ENCODE measurements around the gene PPP3CB.
A peak's percentile ranks its signal among the peaks of the same experiment; 100 is the strongest.

Gene PPP3CB

DNA sequence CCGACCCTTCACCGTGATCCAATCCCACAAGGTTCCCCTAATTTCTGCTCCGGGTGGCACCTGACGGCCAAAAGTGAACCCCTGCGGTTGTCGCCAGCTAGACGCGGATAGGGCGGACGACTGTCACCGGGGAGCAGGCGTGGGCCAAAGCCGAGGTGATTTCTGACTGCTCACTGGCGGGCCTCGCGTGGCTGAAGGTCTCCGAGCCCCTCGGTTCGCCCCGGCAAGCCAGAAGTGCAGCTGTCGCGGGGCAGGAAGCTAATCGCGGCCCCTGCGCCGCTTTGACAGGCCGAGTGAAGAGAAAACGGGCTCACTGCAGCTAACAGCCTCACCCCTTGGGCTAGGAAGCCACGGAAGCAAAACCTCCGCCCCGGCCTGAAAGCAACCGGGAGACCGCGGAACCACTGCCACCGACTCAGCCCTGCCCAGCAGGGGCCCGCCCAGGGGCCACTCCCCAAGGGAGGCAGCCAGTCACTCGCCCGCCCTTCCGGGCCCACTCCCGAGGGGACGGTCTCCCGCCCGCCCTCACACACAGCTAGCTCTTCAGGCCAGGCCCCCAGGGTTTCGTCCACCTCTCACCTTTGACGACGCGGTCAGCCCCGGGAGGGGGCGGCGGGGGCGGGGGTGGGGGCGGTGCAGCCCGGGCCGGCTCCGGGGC is 469 bp downstream of the PPP3CB start:
- H2BK15ac ChIP-seq (ENCODE audit: low read length), result peak overlapping the region; percentile 42
- no peak overlapping the region for H4K8ac ChIP-seq (ENCODE audit: low read depth, low read length)
- H3K18ac ChIP-seq (ENCODE audit: low read length), result peak overlapping the region; percentile 94
- peak overlapping the region; percentile 78 for H2AK5ac ChIP-seq (ENCODE audit: low read depth, low read length)
- peaks cover 6% of the 10 kb centered on the region for H3K79me1 ChIP-seq (ENCODE audit: low read depth, low read length)
- H3K27me3 ChIP-seq (ENCODE audit: control insufficient read depth in 3 of 3, insufficient read depth in 3 of 3, low read depth in 1 of 3, low read length in 3 of 3), result no peaks in the 10 kb centered on the region
- H3K14ac ChIP-seq (ENCODE audit: low read length), result peak overlapping the region; percentile 63
- peak overlapping the region; percentile 63 for H2BK12ac ChIP-seq (ENCODE audit: low read length)
- no peak overlapping the region for H2BK120ac ChIP-seq (ENCODE audit: low read depth, low read length)
- H3K4me1 ChIP-seq (ENCODE audit: control insufficient read depth in 2 of 2, insufficient read depth in 1 of 2, low read depth in 1 of 2, low read length in 2 of 2), result peaks cover 0 to 9% of the 10 kb centered on the region in 2 donors
- peak overlapping the region; percentile 78 for H3K4me2 ChIP-seq (ENCODE audit: insufficient read depth, low read length, poor library complexity, severe bottlenecking)
- H3K4ac ChIP-seq (ENCODE audit: low read length), result no peak overlapping the region
- peak overlapping the region; percentile 94 for H3K23ac ChIP-seq (ENCODE audit: low read depth, low read length, poor library complexity)
- peak overlapping the region; percentile 86 to 89 for H3K4me3 ChIP-seq (ENCODE audit: low read length in 2 of 2)
- peak overlapping the region; percentile 91 for H2BK5ac ChIP-seq (ENCODE audit: low read length)
- peak; percentile 65 for DNase-seq (ENCODE audit: low spot score)
- no peaks in the 10 kb centered on the region for H3K9me3 ChIP-seq (replicated peaks in 1 of 2; ENCODE audit: control insufficient read depth in 2 of 2, insufficient read depth in 1 of 2, low read depth in 1 of 2, low read length in 2 of 2)
- no CpG with 5 or more reads among the region's 55 CpGs for WGBS, 2 donors (ENCODE audit: extremely low coverage in 2 of 2, insufficient read length in 2 of 2, insufficient replicate concordance in 1 of 2)
- H3K27ac ChIP-seq (replicated peaks; ENCODE audit: low read length), result peak overlapping the region; percentile 85
- peaks cover 21 to 42% of the 10 kb centered on the region in 2 donors for H3K36me3 ChIP-seq (replicated peaks in 1 of 2; ENCODE audit: control insufficient read depth in 2 of 2, insufficient read depth in 2 of 2, low read length in 2 of 2)
- peak overlapping the region; percentile 89 for H2AFZ ChIP-seq (ENCODE audit: low read length)
- H3K9ac ChIP-seq (ENCODE audit: low read depth, low read length, poor library complexity), result peak overlapping the region; percentile 95
- H4K91ac ChIP-seq (ENCODE audit: low read depth, low read length, poor library complexity), result no peak overlapping the region

DNA sequence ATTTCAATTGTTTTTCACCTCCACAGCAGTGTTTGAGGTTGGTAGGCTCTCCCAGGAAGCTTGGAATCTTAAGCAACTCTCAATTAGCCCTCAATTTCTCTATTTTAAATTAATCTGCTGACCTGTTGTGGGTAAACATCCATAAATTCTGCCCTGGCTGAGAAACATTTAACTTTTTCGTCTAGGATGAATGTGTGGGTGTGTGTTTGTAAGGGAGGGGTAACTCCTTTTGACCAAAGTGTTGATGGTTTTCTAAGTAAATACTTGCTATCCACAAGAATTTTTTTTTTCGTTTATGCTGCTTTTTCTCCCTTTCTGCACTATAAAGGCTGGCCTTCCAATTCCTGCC is 973 bp downstream of the PPP3CB start:
- Histone ChIP-seq H2BK12ac (ENCODE audit: low read length) (no peak overlapping the region), H3K4me3 (ENCODE audit: low read length in 2 of 2) (peak overlapping the region; percentile 86 to 89), H2BK5ac (ENCODE audit: low read length) (no peak overlapping the region), H3K4ac (ENCODE audit: low read length) (no peak overlapping the region), H2BK15ac (ENCODE audit: low read length) (no peak overlapping the region), H4K8ac (ENCODE audit: low read depth, low read length) (no peak overlapping the region), H3K18ac (ENCODE audit: low read length) (peak overlapping the region; percentile 94), H3K9me3 (replicated peaks in 1 of 2; ENCODE audit: control insufficient read depth in 2 of 2, insufficient read depth in 1 of 2, low read depth in 1 of 2, low read length in 2 of 2) (no peaks in the 10 kb centered on the region), H3K4me2 (ENCODE audit: insufficient read depth, low read length, poor library complexity, severe bottlenecking) (peak overlapping the region; percentile 78), H3K79me1 (ENCODE audit: low read depth, low read length) (peaks cover 6% of the 10 kb centered on the region), H2AFZ (ENCODE audit: low read length) (peak overlapping the region; percentile 89), H4K91ac (ENCODE audit: low read depth, low read length, poor library complexity) (no peak overlapping the region), H3K4me1 (ENCODE audit: control insufficient read depth in 2 of 2, insufficient read depth in 1 of 2, low read depth in 1 of 2, low read length in 2 of 2) (peaks cover 0 to 9% of the 10 kb centered on the region in 2 donors), H3K9ac (ENCODE audit: low read depth, low read length, poor library complexity) (peak overlapping the region; percentile 95), H3K27ac (replicated peaks; ENCODE audit: low read length) (peak overlapping the region; percentile 85), H3K36me3 (replicated peaks in 1 of 2; ENCODE audit: control insufficient read depth in 2 of 2, insufficient read depth in 2 of 2, low read length in 2 of 2) (peaks cover 17 to 37% of the 10 kb centered on the region in 2 donors), H2AK5ac (ENCODE audit: low read depth, low read length) (no peak overlapping the region), H2BK120ac (ENCODE audit: low read depth, low read length) (no peak overlapping the region), H3K23ac (ENCODE audit: low read depth, low read length, poor library complexity) (no peak overlapping the region), H3K14ac (ENCODE audit: low read length) (no peak overlapping the region), H3K27me3 (ENCODE audit: control insufficient read depth in 3 of 3, insufficient read depth in 3 of 3, low read depth in 1 of 3, low read length in 3 of 3) (no peaks in the 10 kb centered on the region)
- WGBS, 2 donors (ENCODE audit: extremely low coverage in 2 of 2, insufficient read length in 2 of 2, insufficient replicate concordance in 1 of 2), result no CpG with 5 or more reads among the region's 2 CpGs
- DNase-seq (ENCODE audit: low spot score), result no peak

DNA sequence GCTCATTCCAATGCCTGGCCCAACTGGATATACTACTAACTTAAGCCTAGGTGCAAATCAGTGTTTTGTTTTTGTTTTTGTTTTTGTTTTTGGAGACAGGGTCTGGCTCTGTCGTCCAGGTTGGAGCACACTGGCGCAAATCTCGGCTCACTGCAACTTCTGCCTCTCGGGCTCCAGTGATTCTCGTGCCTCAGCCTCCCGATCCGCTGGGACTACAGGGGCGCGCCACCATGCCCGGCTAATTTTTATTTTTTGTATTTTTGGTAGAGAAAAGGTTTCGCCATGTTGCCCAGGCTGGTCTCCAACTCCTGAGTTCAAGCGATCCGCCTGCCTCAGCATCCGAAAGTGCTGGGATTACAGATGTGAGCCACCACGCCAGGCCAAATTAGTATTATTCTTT is 1.6 kb downstream of the PPP3CB start:
- Histone ChIP-seq H3K9ac (ENCODE audit: low read depth, low read length, poor library complexity) (no peak overlapping the region), H3K27ac (replicated peaks; ENCODE audit: low read length) (no peak overlapping the region), H2BK5ac (ENCODE audit: low read length) (no peak overlapping the region), H3K4me2 (ENCODE audit: insufficient read depth, low read length, poor library complexity, severe bottlenecking) (no peak overlapping the region), H2BK120ac (ENCODE audit: low read depth, low read length) (no peak overlapping the region), H2AFZ (ENCODE audit: low read length) (no peak overlapping the region), H3K18ac (ENCODE audit: low read length) (no peak overlapping the region), H3K4me1 (ENCODE audit: control insufficient read depth in 2 of 2, insufficient read depth in 1 of 2, low read depth in 1 of 2, low read length in 2 of 2) (peaks cover 0 to 9% of the 10 kb centered on the region in 2 donors), H2AK5ac (ENCODE audit: low read depth, low read length) (no peak overlapping the region), H3K4me3 (ENCODE audit: low read length in 2 of 2) (peak overlapping the region in 1 of 2 donors; percentile 86), H3K14ac (ENCODE audit: low read length) (no peak overlapping the region), H2BK15ac (ENCODE audit: low read length) (no peak overlapping the region), H4K8ac (ENCODE audit: low read depth, low read length) (no peak overlapping the region), H2BK12ac (ENCODE audit: low read length) (no peak overlapping the region), H3K9me3 (replicated peaks in 1 of 2; ENCODE audit: control insufficient read depth in 2 of 2, insufficient read depth in 1 of 2, low read depth in 1 of 2, low read length in 2 of 2) (no peaks in the 10 kb centered on the region), H3K23ac (ENCODE audit: low read depth, low read length, poor library complexity) (no peak overlapping the region), H3K27me3 (ENCODE audit: control insufficient read depth in 3 of 3, insufficient read depth in 3 of 3, low read depth in 1 of 3, low read length in 3 of 3) (no peaks in the 10 kb centered on the region), H3K79me1 (ENCODE audit: low read depth, low read length) (peaks cover 6% of the 10 kb centered on the region), H3K4ac (ENCODE audit: low read length) (no peak overlapping the region), H4K91ac (ENCODE audit: low read depth, low read length, poor library complexity) (no peak overlapping the region), H3K36me3 (replicated peaks in 1 of 2; ENCODE audit: control insufficient read depth in 2 of 2, insufficient read depth in 2 of 2, low read length in 2 of 2) (peaks cover 13 to 36% of the 10 kb centered on the region in 2 donors)
- no peak for DNase-seq (ENCODE audit: low spot score)
- no CpG with 5 or more reads among the region's 15 CpGs for WGBS, 2 donors (ENCODE audit: extremely low coverage in 2 of 2, insufficient read length in 2 of 2, insufficient replicate concordance in 1 of 2)

DNA sequence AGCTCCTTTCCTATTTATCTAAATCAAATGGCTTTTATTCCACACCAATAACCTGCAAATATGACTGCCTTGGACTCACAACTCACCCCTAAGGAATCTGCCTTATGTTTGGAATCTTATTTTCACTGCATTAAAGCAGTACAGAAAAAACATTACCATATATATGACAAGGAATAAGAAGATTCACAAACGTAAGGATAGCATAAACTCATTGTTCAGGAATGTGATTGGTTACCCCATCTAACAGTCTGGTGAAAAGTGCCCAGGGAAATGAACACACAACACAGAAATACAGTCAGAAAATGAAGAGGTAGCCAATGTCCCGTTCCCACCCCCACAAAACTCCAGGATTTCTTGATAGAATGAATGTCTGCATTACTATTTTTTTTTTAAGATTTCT is 2.0 kb downstream of the PPP3CB start:
- H3K9me3 ChIP-seq (replicated peaks in 1 of 2; ENCODE audit: control insufficient read depth in 2 of 2, insufficient read depth in 1 of 2, low read depth in 1 of 2, low read length in 2 of 2), result no peaks in the 10 kb centered on the region
- no peak overlapping the region for H4K91ac ChIP-seq (ENCODE audit: low read depth, low read length, poor library complexity)
- no peak overlapping the region for H2AFZ ChIP-seq (ENCODE audit: low read length)
- peaks cover 0 to 9% of the 10 kb centered on the region in 2 donors for H3K4me1 ChIP-seq (ENCODE audit: control insufficient read depth in 2 of 2, insufficient read depth in 1 of 2, low read depth in 1 of 2, low read length in 2 of 2)
- peaks cover 6% of the 10 kb centered on the region for H3K79me1 ChIP-seq (ENCODE audit: low read depth, low read length)
- no peak overlapping the region for H3K4me2 ChIP-seq (ENCODE audit: insufficient read depth, low read length, poor library complexity, severe bottlenecking)
- no peak overlapping the region for H2AK5ac ChIP-seq (ENCODE audit: low read depth, low read length)
- H2BK5ac ChIP-seq (ENCODE audit: low read length), result no peak overlapping the region
- H3K14ac ChIP-seq (ENCODE audit: low read length), result no peak overlapping the region
- H3K23ac ChIP-seq (ENCODE audit: low read depth, low read length, poor library complexity), result no peak overlapping the region
- H3K27me3 ChIP-seq (ENCODE audit: control insufficient read depth in 3 of 3, insufficient read depth in 3 of 3, low read depth in 1 of 3, low read length in 3 of 3), result no peaks in the 10 kb centered on the region
- H3K36me3 ChIP-seq (replicated peaks in 1 of 2; ENCODE audit: control insufficient read depth in 2 of 2, insufficient read depth in 2 of 2, low read length in 2 of 2), result peaks cover 9 to 36% of the 10 kb centered on the region in 2 donors
- no peak overlapping the region for H4K8ac ChIP-seq (ENCODE audit: low read depth, low read length)
- no peak overlapping the region for H2BK12ac ChIP-seq (ENCODE audit: low read length)
- no peak overlapping the region for H2BK15ac ChIP-seq (ENCODE audit: low read length)
- no peak overlapping the region for H3K4me3 ChIP-seq (ENCODE audit: low read length in 2 of 2)
- no peak overlapping the region for H3K9ac ChIP-seq (ENCODE audit: low read depth, low read length, poor library complexity)
- WGBS, 2 donors (ENCODE audit: extremely low coverage in 2 of 2, insufficient read length in 2 of 2, insufficient replicate concordance in 1 of 2), result no CpG with 5 or more reads among the region's 2 CpGs
- H3K4ac ChIP-seq (ENCODE audit: low read length), result no peak overlapping the region
- H2BK120ac ChIP-seq (ENCODE audit: low read depth, low read length), result no peak overlapping the region
- H3K27ac ChIP-seq (replicated peaks; ENCODE audit: low read length), result no peak overlapping the region
- H3K18ac ChIP-seq (ENCODE audit: low read length), result no peak overlapping the region
- no peak for DNase-seq (ENCODE audit: low spot score)

All from neuronal stem cell (in vitro differentiated cells).